Ishikawa (cell line): ENCODE measurements around the gene ZSWIM4.

Experiments used
- RAD21 ChIP-seq: IDR thresholded peaks from 2 replicates; pipeline ENCODE4 v1.6.1; 2012; ENCODE audit warnings: low read depth
- REST ChIP-seq: IDR thresholded peaks from 2 replicates; pipeline ENCODE4 v1.6.1; 2012; ENCODE audit warnings: low read depth, mild to moderate bottlenecking
- TEAD4 ChIP-seq: IDR thresholded peaks from 2 replicates; pipeline ENCODE4 v1.6.1; 2012
- TF ChIP-seq, protein P1 (sequence below): IDR thresholded peaks from 2 replicates; pipeline ENCODE4 v1.6.1; 2012

DNA sequence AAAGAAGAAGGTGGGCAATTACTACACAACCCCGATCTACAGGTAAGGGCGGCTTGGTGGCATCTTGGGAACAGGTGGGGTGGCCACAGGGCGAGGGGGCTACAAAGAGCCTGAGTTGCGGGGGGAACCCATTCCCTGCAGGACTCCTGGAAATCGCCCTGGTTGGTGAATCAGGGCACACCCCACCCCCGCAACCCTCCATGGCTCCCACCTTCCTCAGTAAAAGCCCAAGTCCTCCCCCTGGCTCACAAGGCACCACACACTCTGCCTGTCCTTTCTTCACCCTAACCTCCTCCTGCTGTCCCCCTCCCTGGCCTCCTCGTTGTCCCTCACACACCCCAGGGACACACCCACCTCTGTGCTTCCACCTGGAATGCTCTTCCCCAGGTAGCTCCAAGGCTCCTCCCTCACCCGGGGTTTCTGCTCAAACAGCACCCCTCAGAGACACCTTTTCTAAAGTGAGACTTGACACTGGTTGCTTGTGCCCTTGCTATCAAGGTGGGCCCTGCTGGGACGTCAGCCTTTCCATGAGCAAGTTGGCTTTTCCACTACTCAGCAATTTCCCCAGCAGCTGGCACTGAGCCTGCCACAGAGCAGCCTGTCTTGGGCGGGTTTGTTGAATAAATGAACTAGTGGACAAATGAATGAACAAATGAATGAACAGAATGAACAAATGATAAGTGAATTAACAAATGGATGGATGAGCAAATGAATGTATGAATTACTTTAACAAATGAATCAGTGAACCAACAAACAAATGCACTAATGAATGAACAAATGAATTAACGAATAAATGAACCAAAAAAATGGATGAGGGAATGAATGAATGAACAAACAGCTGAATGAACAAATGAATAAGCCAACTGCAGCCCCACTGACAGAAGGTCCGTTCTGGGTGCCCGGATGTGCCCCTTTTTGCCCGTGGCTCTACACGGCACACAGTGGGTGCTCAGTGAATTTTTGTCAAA is 37.2 kb upstream of the ZSWIM4 start:
- TF ChIP-seq, protein P1, sequence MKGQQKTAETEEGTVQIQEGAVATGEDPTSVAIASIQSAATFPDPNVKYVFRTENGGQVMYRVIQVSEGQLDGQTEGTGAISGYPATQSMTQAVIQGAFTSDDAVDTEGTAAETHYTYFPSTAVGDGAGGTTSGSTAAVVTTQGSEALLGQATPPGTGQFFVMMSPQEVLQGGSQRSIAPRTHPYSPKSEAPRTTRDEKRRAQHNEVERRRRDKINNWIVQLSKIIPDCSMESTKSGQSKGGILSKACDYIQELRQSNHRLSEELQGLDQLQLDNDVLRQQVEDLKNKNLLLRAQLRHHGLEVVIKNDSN, result no peak
- no peak for TF ChIP-seq RAD21
- no peak for TF ChIP-seq REST
- no peak for TF ChIP-seq TEAD4
